Activated CD4-positive, CD25-positive, alpha-beta regulatory T cell treated with anti-CD3 and anti-CD28 coated beads, Interleukin-2, amount 50 U/mL, for 72 hours (primary cell): ENCODE data around the gene CNPY4.

Experiments
- DNase-seq: peaks from one replicate; pipeline ENCODE4 v3.0.0; 2021

CNPY4 gene

DNA sequence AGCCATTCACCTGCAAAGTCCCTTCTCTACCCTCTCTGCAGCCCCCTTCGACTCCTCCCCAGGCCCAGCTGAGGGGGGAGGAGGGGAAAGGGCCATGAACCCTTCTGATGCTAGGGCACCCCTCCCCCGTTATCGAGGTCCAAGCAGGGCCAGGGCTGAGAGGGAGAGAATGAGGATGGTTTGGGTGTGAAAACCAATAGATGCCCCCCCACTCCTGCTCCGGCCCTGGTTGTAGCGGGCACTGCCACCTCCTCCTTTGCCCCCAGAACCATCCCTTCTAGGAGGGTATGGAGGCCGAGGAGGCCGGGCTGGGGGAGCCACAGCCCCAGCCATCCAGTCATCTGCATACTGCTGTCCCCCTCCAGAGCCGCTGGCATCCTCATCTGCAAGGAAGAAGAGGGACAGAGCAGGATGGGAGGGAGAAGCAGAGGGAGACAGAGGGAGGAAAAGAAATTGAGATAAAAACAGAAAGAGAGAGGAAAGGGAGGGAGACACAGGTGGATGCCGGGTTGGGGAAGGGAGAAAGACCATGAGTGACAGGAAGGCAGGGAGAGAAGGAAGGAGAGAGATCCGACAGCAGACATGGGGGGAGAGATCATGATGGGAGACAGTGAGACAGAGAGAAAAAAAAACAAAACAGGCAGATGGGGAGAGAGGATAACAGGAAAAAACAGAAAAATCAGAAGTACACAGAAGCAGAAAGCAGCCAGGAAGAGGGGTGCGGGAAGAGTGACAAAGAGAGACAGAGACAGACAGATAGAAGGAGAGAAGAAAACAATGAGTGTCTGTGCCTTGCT, 50.9 kb downstream of the CNPY4 start:
- no peak for DNase-seq

DNA sequence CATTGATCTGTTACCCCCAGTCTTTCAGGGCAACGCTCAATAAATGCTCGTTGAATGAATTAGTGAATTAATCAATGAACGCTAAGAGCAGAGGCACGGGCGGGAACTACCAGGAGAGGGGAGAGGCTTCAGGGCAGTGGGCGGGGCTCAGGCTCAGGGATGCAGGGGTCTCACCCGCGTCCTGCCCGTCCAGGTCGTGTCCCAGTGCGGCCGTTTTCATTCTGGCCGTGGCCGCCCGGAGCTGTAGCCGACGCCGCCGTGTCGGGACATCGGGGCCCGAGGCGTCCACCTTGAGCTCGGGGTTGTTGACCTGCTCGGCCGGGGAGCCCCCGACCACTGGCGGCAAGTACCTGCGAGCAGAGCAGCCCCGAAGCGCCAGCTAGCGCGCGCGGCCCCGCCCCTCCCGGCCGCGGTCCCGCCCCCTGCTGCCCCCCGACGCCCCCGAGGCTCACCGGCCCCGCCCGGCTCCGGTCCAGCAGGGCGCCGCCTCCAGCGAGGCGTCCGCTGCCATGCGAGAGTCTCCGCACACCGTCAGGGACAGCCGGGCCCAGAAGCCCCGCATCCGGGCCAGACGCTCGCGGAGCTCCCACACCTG, 51.8 kb downstream of the CNPY4 start:
- no peak for DNase-seq

- DNase-seq, result no peak
Observed at GRCh38 chr7:100171840-100172239, 52.4 kb downstream of the CNPY4 start.

- DNase-seq, result no peak
Observed at GRCh38 chr7:100173806-100174495, 54.5 kb downstream of the CNPY4 start.

DNA sequence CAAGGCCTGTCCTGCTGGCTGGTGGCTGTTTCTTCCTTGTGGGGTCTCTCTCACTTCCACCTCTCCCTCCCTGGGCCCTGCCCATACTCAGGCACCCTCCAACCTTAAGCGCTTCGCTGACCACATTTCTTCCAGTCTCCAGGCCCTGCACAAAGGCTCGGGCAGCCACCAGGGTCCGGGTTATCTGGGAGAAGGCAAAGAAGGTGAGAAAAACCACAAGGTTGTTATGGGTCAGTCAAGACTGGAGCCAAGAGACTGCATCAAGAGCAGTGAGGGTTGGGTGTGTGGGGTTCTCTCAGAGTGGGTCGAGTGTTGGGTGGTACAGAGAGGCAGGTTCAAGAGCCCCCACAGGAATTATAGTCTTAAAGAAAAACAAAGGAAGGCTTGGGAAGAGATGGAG, 55.1 kb downstream of the CNPY4 start:
- DNase-seq, result no peak
